HEK293T (cell line): ENCODE data around the gene USH1C.

ENCODE experiments used
- CTCF ChIA-PET: fragments of 350-600 bp; formaldehyde crosslinking; extraction: SDS; loops from one replicate; lab custom pipeline; 2021; ENCODE audit warnings: antibody characterized with exemption, inconsistent platforms; lab: Yijun Ruan, JAX
- POLR2A ChIA-PET: fragments of 350-600 bp; formaldehyde crosslinking; extraction: SDS; loops from one replicate; lab custom pipeline; 2020; ENCODE audit warnings: antibody characterized with exemption, inconsistent platforms; lab: Yijun Ruan, JAX
- DNase-seq: peaks from one replicate; pipeline ENCODE4 v3.0.0; 2012; ENCODE audit warnings: mixed read lengths; ENCODE audit errors: extremely low spot score
- ARNT ChIP-seq: fragments of 450-650 bp; IDR thresholded peaks from 2 replicates; pipeline ENCODE4 v1.6.1; 2017; ENCODE audit warnings: mild to moderate bottlenecking
- BHLHE40 ChIP-seq: fragments of 450-650 bp; IDR thresholded peaks from 2 replicates; pipeline ENCODE4 v1.6.1; 2016; ENCODE audit warnings: mild to moderate bottlenecking, moderate library complexity, borderline replicate concordance
- CTBP1 ChIP-seq: fragments of 450-650 bp; IDR thresholded peaks from 2 replicates; pipeline ENCODE4 v1.6.1; 2016; ENCODE audit warnings: borderline replicate concordance
- ELF4 ChIP-seq: fragments of 450-650 bp; IDR thresholded peaks from 2 replicates; pipeline ENCODE4 v1.6.1; 2017; ENCODE audit warnings: antibody characterized with exemption
- FOXA1 ChIP-seq: fragments of 450-650 bp; IDR thresholded peaks from 2 replicates; pipeline ENCODE4 v1.6.1; 2016; ENCODE audit warnings: mild to moderate bottlenecking
- FOXK2 ChIP-seq: fragments of 450-650 bp; IDR thresholded peaks from 2 replicates; pipeline ENCODE4 v1.6.1; 2016; ENCODE audit warnings: mild to moderate bottlenecking
- FOXM1 ChIP-seq: fragments of 450-650 bp; IDR thresholded peaks from 2 replicates; pipeline ENCODE4 v1.6.1; 2017; ENCODE audit warnings: mild to moderate bottlenecking, borderline replicate concordance
- HDGF ChIP-seq: fragments of 450-650 bp; IDR thresholded peaks from 2 replicates; pipeline ENCODE4 v1.6.1; 2017; ENCODE audit warnings: antibody characterized with exemption, borderline replicate concordance
- L3MBTL2 ChIP-seq: fragments of 450-650 bp; conservative IDR thresholded peaks from 2 replicates; pipeline ENCODE4 v1.6.1; 2016; ENCODE audit warnings: mild to moderate bottlenecking
- LEF1 ChIP-seq: fragments of 450-650 bp; IDR thresholded peaks from 2 replicates; pipeline ENCODE4 v1.6.1; 2017; ENCODE audit warnings: mild to moderate bottlenecking, borderline replicate concordance
- NFRKB ChIP-seq: fragments of 450-650 bp; IDR thresholded peaks from 2 replicates; pipeline ENCODE4 v1.6.1; 2016; ENCODE audit warnings: mild to moderate bottlenecking, moderate library complexity
- PKNOX1 ChIP-seq: fragments of 450-650 bp; IDR thresholded peaks from 2 replicates; pipeline ENCODE4 v1.6.1; 2016
- SP1 ChIP-seq: fragments of 450-650 bp; IDR thresholded peaks from 2 replicates; pipeline ENCODE4 v1.6.1; 2017
- SUZ12 ChIP-seq: fragments of 450-650 bp; IDR thresholded peaks from 2 replicates; pipeline ENCODE4 v1.6.1; 2016; ENCODE audit warnings: mild to moderate bottlenecking
- TARDBP ChIP-seq: fragments of 450-650 bp; IDR thresholded peaks from 2 replicates; pipeline ENCODE4 v1.6.1; 2016
- ZNF384 ChIP-seq: fragments of 450-650 bp; IDR thresholded peaks from 2 replicates; pipeline ENCODE4 v1.6.1; 2016

Gene USH1C

DNA sequence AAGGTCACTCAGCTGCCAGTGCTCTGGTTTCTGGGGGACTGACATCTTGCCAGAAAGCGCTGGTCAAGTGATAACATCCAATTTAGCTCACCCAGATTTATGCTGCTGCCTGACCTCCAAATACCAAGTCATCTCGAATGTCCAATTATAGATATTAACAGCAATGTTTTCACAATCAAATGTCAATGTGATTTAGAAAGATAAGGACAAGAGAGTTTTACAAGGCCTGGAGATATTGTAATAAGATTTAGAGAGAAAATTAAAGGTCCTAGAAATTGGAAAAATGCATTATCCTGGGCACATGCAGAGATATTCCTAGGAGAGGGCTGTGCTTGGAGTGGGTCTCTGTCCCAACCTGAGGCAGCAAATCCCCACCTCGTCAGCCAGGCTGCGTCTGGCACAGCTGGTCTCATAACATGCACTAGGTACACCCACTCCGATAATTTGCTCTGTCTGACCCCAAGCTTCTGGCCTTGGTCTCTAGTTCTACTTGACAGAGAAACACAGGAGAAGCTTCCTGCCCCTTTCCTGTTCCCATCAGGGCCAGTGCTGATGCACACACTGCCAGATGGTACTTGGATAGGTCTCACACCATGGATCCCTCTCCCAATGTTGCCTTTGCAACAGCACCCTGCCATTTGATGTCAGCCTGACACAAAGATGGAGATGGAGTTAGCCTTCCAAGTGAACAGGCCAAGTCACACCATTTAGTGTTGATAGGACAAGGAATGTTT, 28.6 kb downstream of the USH1C start:
- ChIA-PET POLR2A (interaction anchor here (0.7 kb wide), 1 partner anchor 8 kb away, joined by 3 read pairs; no protein-coding TSS in a partner anchor), CTCF (interaction anchor here (0.9 to 4.9 kb wide), 2 partner anchors 12 kb away, joined by 4 to 41 read pairs; no protein-coding TSS in a partner anchor)
- TF ChIP-seq NFRKB (no peak), ARNT (no peak), SUZ12 (no peak), CTBP1 (no peak), TARDBP (no peak), HDGF (no peak), L3MBTL2 (no peak), FOXA1 (no peak), FOXM1 (no peak), BHLHE40 (no peak), SP1 (no peak), ELF4 (no peak), PKNOX1 (no peak), FOXK2 (no peak), ZNF384 (no peak), LEF1 (no peak)
- DNase-seq: no peak

DNA sequence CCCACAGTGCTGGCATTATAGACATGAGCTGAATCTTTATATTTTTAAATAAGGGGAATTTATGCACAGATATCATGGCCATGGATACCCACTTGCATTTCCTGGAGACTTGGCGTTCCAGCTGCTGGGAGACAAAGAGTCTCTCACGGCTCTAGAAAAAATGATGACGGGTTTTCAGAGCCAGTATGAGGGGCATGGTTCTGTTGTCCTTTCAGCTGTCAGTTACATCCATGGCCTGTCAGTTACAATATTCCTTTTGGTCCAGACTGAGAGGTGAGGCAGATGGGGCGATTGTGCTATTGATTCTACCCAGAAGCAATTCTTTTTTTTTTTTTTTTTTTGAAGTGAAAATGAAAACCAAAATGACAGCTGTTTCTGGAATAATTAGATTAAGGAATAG, 29.7 kb downstream of the USH1C start:
- POLR2A ChIA-PET: no interaction called here
- TF ChIP-seq SUZ12 (no peak), NFRKB (no peak), ARNT (no peak), FOXK2 (no peak), FOXM1 (no peak), BHLHE40 (no peak), ELF4 (no peak), L3MBTL2 (no peak), HDGF (no peak), TARDBP (no peak), PKNOX1 (no peak), FOXA1 (no peak)
- no peak for DNase-seq
- CTCF ChIA-PET: interaction anchor here (0.9 to 1.6 kb wide), 2 partner anchors 14 kb away, joined by 4 to 7 read pairs; no protein-coding TSS in a partner anchor

DNA sequence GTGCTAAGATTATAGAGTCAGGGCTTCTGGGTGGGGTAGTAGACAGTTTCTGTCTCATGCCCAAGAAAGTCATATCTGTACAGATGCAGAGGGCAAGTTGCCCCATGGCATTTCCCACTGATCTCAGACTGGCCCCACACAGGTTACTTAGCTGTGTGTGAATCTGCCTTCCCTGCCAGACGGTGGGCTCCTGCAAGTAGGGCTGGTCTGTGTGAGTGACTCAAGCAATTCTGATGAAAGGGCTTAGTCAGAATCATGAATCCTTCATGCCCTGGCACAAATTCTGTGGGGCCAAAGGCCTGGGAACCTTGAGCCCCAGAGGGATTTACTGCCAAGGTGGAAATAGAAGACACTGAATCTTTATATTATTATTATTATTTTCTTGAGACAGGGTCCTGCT, 30.4 kb downstream of the USH1C start:
- DNase-seq: no peak
- no peak for TF ChIP-seq SUZ12
- no peak for TF ChIP-seq SP1
- no peak for TF ChIP-seq FOXK2
- no peak for TF ChIP-seq ZNF384
- TF ChIP-seq FOXA1: no peak
- no peak for TF ChIP-seq CTBP1
- no peak for TF ChIP-seq ARNT
- no peak for TF ChIP-seq LEF1
- TF ChIP-seq TARDBP: no peak
- no peak for TF ChIP-seq L3MBTL2
- no peak for TF ChIP-seq NFRKB
- TF ChIP-seq HDGF: no peak
- TF ChIP-seq FOXM1: no peak
- TF ChIP-seq ELF4: no peak
- no peak for TF ChIP-seq BHLHE40
- TF ChIP-seq PKNOX1: no peak
- ChIA-PET POLR2A (interaction anchor here (1.2 kb wide), 1 partner anchor 165 kb away, joined by 6 read pairs; no protein-coding TSS in a partner anchor), CTCF (interaction anchor here (0.9 to 1.6 kb wide), 3 partner anchors 9 to 125 kb away, joined by 4 to 7 read pairs (median 6); partner anchors contain the start of gene KCNJ11)

DNA sequence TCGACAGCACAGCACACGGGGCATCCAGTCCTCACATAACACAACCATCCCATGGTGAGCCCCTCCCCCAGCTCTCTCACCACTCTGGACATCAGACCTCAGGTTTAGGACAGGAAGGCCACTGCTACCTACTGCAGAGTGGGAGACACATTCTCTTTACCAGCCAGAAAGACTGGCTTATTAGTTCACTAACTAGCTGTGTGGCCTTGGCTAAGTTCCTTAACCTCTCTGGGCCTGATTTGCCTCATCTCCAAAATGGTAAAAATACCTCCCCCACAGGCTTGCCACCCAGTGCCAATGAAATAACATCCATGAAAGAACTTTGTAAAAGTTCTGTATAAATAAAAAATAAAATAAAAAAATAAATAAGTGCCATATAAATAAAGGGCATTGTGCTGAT, 32.1 kb downstream of the USH1C start:
- CTCF ChIA-PET: no interaction called here
- TF ChIP-seq FOXK2 (no peak), ARNT (no peak), L3MBTL2 (no peak), TARDBP (no peak), NFRKB (no peak), ZNF384 (no peak), LEF1 (no peak), BHLHE40 (no peak), FOXM1 (no peak), FOXA1 (no peak), PKNOX1 (no peak), SP1 (no peak)
- DNase-seq: no peak
- POLR2A ChIA-PET: no interaction called here

- DNase-seq: no peak
- ChIA-PET POLR2A (no interaction called here), CTCF (no interaction called here)
- TF ChIP-seq ZNF384 (no peak), HDGF (no peak), ELF4 (no peak), L3MBTL2 (no peak), SUZ12 (no peak), NFRKB (no peak), FOXM1 (no peak), BHLHE40 (no peak), SP1 (no peak), TARDBP (no peak), ARNT (no peak), PKNOX1 (no peak), FOXA1 (no peak), FOXK2 (no peak), LEF1 (no peak), CTBP1 (no peak)
These were observed 32.6 kb downstream of the USH1C start for GRCh38 chr11:17511571-17511970.
